HG03175 (cell line): ENCODE measurements around the gene OR5M8.

Source experiments
- ATAC-seq: cut with Tn5 transposase; IDR thresholded peaks from one replicate; pipeline ENCODE4 v1.9.1; 2021; ENCODE audit warnings: mild to moderate bottlenecking, moderate library complexity; ENCODE audit not compliant: unreplicated experiment

OR5M8 gene

DNA sequence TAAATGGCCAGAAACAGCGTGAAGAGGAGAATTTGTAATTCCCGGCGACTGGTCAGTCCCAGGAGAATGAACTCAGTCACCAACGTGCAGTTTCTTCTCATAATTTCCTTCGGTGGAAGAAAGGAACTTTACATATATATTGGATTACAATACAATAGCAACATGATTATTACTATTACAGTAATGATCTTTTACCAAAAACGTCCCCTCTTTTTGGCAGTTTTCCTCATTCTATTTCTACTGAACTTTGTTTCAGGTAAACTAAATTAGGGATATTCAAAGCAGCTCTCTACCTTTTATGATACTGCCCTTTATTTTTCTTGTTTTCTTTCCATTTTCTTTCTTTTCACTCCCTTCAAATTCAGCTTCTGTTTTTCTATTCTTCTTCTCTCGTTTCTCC, at the start of gene OR5M8:
OR5M8 (minus strand) TSS at position 101 of the 400 bp plus-strand sequence; CDS start at position 101, 0 bp downstream.
- ATAC-seq: no peak

DNA sequence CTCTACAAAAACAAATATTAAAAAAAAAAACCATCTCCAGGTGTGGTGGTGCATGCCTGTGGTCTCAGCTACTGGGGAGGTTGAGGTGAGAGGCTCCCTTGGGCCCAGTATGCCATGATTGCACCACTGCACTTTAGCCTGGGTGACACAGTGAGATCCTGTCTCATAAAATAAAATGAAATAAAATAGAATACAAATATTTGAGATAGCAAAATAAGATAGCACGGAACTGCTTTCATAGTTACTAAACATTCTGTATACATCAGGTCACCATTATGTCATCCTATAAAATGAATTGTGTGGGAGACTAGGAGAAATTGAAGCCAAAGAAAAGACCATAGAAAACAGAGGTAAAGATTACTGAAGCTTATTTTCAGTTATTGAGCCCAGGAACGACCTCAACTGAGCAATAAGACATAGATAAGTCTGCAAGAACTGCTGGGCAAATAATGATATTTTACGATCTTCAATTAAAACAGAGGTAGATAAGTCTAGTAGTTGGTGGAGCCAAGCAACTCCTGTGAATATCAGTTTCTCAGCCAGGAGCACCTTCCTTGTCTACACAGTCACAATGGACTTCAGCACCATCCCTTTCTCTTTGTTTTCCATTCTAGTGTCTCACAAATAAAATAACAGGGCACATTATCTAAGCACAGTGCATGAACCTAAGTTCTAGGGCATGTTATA, 42.0 kb upstream of the OR5M8 start:
- ATAC-seq: no peak

DNA sequence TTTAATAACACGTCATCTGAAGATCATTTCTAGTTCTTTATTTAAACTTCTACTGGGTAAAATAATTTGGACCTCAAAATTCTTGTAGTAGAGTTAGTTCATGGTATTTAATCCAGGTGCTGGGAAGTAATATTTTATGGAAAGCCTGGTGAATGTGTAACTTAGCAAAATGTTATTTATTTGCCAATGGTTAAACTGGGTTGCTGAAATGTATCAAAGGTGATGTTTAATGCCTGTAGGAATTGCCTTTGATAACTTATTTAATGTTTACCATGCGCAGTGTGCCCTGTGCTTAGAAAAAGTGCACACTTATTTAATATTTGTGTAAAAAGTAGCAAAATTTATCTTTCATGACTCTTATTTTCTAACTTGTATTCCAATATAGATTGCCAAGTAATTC, 40.7 kb upstream of the OR5M8 start:
- ATAC-seq: no peak

DNA sequence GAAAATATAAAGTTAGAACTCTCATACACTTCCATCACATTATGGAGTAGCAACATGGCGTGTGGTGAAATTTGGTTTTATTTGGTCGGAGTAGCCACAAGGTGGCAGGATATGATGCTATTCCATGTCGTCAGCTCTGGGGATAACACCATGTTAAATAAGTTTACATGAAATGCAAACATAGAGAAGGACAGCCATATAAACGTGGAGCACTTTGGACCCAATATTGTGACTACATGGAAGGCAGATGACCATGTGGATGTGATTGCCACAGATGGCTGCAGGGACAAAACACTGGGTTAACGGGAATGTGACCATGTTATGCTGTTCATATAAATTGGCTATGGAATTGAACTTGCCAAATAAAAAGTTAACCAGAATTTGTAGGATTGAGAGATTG, 30.8 kb upstream of the OR5M8 start:
- no peak for ATAC-seq

DNA sequence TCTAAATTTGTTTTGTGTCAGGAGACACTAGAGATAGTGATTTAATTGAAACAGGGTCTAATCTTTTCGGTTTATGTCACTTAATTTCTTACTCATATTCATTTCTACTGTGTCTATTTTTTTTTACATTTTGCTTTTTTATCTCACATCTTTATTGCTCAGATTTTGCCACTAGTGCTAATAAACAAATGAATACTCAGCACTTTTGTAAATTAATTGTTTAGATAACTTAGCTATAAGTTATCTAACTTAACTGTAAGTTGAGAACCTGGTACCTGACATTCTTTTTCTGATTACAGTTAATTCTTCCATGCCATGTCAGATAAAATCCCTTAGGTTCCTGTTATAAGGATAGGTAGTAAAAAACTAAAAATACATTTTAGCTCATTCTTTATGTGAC, 22.1 kb upstream of the OR5M8 start:
- ATAC-seq: no peak

DNA sequence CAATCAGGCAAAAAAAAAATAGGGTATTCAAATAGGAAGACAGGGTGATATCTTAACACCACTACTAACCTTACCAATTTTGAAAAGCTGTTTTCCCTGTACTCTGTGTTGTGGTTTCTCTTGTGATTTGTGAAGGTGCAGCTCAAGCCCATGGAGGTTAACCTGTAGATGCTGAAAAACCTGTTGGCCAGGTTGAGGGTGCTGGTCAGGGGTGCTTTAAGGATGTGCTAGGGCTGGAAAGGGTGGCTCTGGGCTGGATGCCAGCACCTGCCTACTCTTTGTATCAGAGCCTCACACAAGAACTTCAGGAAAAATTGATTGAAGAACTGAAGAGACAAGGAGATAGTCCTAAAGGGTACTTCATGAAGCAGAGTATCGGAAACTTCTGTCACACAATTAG, 18.3 kb upstream of the OR5M8 start:
- no peak for ATAC-seq

DNA sequence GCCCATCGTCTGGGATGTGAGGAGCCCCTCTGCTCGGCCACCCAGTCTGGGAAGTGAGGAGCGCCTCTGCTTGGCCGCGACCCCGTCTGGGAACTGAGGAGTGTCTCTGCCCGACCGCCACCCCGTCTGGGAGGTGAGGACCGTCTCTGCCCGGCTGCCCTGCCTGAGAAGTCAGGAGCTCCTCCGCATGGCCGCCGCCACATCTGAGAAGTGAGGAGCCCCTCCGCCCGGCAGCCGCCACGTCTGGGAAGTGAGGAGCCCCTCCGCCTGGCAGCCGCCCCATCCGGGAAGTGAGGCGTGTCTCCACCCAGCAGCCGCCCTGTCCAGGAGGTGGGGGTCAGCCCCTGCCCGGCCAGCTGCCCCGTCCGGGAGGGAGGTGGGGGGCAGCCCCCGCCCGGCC, 5.8 kb upstream of the OR5M8 start:
- ATAC-seq: no peak

DNA sequence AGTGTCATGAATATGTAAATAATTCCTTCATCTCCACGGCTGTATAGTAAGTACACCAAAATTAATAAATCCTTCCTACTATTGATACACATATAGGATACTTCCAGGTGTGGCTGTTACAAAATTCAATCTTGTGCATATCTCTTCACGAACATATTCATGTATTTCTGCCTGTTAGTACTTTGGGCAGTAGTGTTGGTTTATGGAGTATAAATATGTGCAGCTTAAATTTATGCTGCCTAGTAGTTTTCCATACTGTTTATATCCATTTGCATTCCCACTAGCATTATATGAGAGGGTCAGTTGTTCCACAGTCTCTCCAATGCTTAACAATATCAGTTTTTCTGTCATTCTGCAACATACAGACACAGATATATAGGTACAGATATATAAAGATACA, 3.9 kb upstream of the OR5M8 start:
- ATAC-seq: no peak

DNA sequence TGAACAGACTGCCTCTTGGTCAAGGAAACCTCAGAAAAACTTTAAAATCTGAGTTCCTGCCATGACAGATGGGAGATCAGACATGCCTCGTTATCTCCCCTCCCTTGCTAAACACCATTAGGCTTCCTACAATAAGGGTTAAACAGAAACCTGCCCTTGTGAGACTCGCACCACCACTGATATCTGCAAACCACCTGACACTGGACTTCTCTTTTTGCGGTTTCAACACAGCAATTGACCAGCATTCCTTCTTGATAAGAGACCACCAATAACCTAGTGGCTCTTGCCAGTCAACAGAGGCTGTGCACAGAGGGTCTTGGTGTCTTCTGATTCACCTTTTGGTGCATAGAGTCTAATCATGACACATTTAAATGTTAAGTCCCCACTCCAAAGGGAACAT, 4.4 kb downstream of the OR5M8 start:
- no peak for ATAC-seq

DNA sequence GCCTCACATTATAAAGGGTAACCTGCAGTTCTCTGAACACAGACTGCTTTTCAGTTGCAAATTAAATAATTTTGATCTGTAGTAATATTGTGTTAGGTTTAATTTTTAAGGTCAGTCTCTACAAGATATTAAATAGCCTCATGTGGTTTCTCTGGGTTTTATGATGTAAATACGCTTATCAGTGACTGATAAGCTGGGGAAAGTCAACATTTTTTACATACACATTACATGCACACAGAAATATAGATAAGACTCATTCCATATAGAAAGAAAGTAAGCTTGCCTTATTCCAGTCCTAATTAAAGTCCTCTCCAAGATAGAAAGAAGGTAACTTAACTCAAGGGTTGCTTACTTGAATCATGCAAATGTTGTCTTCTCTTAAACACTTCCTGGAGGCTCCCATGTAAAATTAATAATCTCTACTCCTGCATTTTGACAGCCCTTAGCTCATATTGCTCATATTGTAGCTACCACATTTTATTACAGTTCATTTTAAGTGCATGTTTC, 16.4 kb downstream of the OR5M8 start:
- ATAC-seq: no peak

DNA sequence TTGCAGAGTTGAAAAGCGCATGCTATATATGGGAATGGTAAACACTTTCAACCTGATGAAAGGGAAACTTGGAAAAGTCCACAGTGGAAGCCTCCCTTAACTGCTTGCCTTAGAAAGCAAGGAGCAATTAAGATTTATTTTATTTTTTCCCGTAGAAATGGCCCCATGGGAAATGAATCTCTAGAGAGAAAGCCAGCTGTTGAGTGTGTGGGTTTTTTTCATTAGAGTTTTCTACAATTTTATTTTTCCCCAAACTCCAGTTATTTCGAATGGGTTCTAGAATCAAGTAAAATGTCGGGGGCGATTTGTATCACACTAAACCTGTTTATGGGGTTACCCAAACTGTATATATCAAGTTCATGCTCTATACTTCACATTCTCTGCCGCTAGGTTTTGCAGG, 17.9 kb downstream of the OR5M8 start, which contains the start of gene OR5M3:
OR5M3 (minus strand) TSS at position 101 of the 400 bp plus-strand sequence. CDS start 2,855 bp downstream, outside the sequence.
- no peak for ATAC-seq

DNA sequence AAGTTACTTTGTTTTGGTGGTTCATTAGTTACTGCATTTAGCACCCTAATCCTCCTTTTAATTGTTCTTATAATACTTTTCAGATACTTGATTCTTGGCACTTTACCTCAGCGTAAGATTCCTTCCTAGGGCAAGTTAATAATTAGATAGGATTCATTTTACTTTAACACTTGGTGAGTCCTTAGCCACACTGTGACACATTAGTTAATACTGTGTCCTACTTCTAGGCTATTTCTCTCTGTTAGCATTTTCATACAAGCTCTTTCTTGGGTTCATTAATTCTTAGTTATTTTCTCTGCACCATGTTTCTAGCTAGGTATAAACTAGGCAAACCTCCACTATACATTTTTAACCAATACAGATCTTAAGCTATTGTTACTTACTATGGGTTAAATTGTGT, 34.1 kb downstream of the OR5M8 start:
- no peak for ATAC-seq

DNA sequence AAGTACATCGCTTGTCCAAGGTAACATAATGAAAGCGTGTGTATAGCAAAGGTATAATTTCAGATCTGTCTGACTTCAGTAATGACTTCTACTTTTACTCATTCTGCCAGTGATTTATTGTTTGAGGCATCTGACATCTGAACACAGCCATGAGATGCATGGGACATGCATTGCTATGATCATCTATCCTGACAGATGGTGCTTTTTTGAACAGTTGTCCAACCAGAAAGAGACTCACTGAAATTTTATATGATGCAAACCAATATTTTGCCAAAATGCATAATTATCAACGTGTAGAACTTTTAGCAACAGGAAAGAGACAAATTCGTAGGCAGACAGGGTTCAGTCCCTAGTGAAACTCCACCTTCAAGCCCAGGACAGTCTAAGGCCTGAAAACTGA, 37.6 kb downstream of the OR5M8 start:
- no peak for ATAC-seq
